HG02884 (cell line): Measurements from ENCODE around the gene BTN2A1.

ENCODE experiments used
- ATAC-seq: cut with Tn5 transposase; IDR thresholded peaks from one replicate; pipeline ENCODE4 v1.9.1; 2021; ENCODE audit warnings: mild to moderate bottlenecking, moderate library complexity; ENCODE audit not compliant: unreplicated experiment

Gene BTN2A1

GRCh38 chr6:26464416-26465131, 6.8 kb downstream of the BTN2A1 start:
- ATAC-seq, result no peak

- ATAC-seq, result no peak
Measured at GRCh38 chr6:26465776-26466175, 8.0 kb downstream of the BTN2A1 start.

- ATAC-seq, result no peak
Measured at GRCh38 chr6:26468829-26469228, 11.1 kb downstream of the BTN2A1 start.

GRCh38 chr6:26470643-26471042, 12.9 kb downstream of the BTN2A1 start:
- ATAC-seq, result no peak

GRCh38 chr6:26471970-26472369, 14.2 kb downstream of the BTN2A1 start:
- ATAC-seq, result no peak

GRCh38 chr6:26472549-26473290, 15.0 kb downstream of the BTN2A1 start:
- ATAC-seq, result no peak

- no peak for ATAC-seq
Measured at GRCh38 chr6:26473429-26473757, 15.6 kb downstream of the BTN2A1 start.

- peak; percentile 87 for ATAC-seq
Measured at GRCh38 chr6:26473758-26474438, 16.1 kb downstream of the BTN2A1 start.

GRCh38 chr6:26474439-26474881, 16.7 kb downstream of the BTN2A1 start:
- ATAC-seq, result no peak

GRCh38 chr6:26475823-26476729, 18.3 kb downstream of the BTN2A1 start:
- ATAC-seq, result no peak

GRCh38 chr6:26476896-26477295, 19.1 kb downstream of the BTN2A1 start:
- no peak for ATAC-seq

GRCh38 chr6:26477426-26477825, 19.7 kb downstream of the BTN2A1 start:
- no peak for ATAC-seq

- no peak for ATAC-seq
Measured at GRCh38 chr6:26478100-26478984, 20.6 kb downstream of the BTN2A1 start.

GRCh38 chr6:26478985-26479278, 21.2 kb downstream of the BTN2A1 start:
- no peak for ATAC-seq

GRCh38 chr6:26482338-26482737, 24.6 kb downstream of the BTN2A1 start:
- ATAC-seq, result no peak

GRCh38 chr6:26483727-26484126, 26.0 kb downstream of the BTN2A1 start:
- no peak for ATAC-seq

GRCh38 chr6:26484161-26484560, 26.4 kb downstream of the BTN2A1 start:
- ATAC-seq, result no peak

- no peak for ATAC-seq
Measured at GRCh38 chr6:26485112-26485780, 27.5 kb downstream of the BTN2A1 start.

GRCh38 chr6:26486358-26486757, 28.6 kb downstream of the BTN2A1 start:
- ATAC-seq, result no peak

GRCh38 chr6:26487466-26487865, 29.7 kb downstream of the BTN2A1 start:
- no peak for ATAC-seq
